Endothelial cell (in vitro differentiated cells): Measurements from ENCODE around the gene ALG2. TPM values are rescaled to one million over a fixed set of nuclear protein-coding genes. Genes with fewer than 3 reads are reported as not detected.

Experiments used
- DNase-seq: peaks from one replicate; pipeline ENCODE4 v3.0.0; 2021; ENCODE audit warnings: low spot score
- H3K27ac Mint-ChIP-seq: one replicate; pipeline ENCODE4 v1.8.0; 2021; ENCODE audit warnings: mixed read lengths, inconsistent platforms; ENCODE audit not compliant: unreplicated experiment
- H3K27me3 Mint-ChIP-seq: one replicate; pipeline ENCODE4 v1.8.0; 2021; ENCODE audit warnings: mild to moderate bottlenecking, moderate library complexity, mixed read lengths, inconsistent platforms; ENCODE audit not compliant: unreplicated experiment
- H3K36me3 Mint-ChIP-seq: one replicate; pipeline ENCODE4 v1.8.0; 2021; ENCODE audit warnings: mild to moderate bottlenecking, low read depth, mixed read lengths, inconsistent platforms; ENCODE audit not compliant: unreplicated experiment
- H3K4me1 Mint-ChIP-seq: one replicate; pipeline ENCODE4 v1.8.0; 2021; ENCODE audit warnings: mild to moderate bottlenecking, mixed read lengths, inconsistent platforms; ENCODE audit not compliant: unreplicated experiment
- H3K4me3 Mint-ChIP-seq: one replicate; pipeline ENCODE4 v1.8.0; 2021; ENCODE audit warnings: mild to moderate bottlenecking, mixed read lengths, inconsistent platforms; ENCODE audit not compliant: unreplicated experiment
- H3K9me3 Mint-ChIP-seq: one replicate; pipeline ENCODE4 v1.8.0; 2021; ENCODE audit warnings: mixed read lengths, inconsistent platforms; ENCODE audit not compliant: unreplicated experiment
- total RNA-seq: library from RNA; stranded (reverse); fragmentation: NEBNext Ultra II Directional; extraction: Animal tissue kit (Norgen Biotek cat#: 25700); gene quantifications from one replicate; pipeline ENCODE4 v1.2.1, GENCODE V29; 2021; ENCODE audit not compliant: unreplicated experiment
- TF ChIP-seq, protein P1 (sequence below): fragments of 200-600 bp; sonication (generic); IDR thresholded peaks from one replicate; pipeline ENCODE4 v1.5.0; 2021; ENCODE audit warnings: antibody characterized with exemption; ENCODE audit not compliant: unreplicated experiment

ALG2 gene
- total RNA-seq, 1 donor from 2014 or later = 28.9 TPM

- Mint-ChIP-seq H3K4me3 (no peak overlapping the region), H3K4me1 (no peaks in the 10 kb centered on the region), H3K27me3 (peaks cover 5% of the 10 kb centered on the region), H3K27ac (no peak overlapping the region), H3K9me3 (no peaks in the 10 kb centered on the region), H3K36me3 (no peaks in the 10 kb centered on the region)
- TF ChIP-seq, protein P1, sequence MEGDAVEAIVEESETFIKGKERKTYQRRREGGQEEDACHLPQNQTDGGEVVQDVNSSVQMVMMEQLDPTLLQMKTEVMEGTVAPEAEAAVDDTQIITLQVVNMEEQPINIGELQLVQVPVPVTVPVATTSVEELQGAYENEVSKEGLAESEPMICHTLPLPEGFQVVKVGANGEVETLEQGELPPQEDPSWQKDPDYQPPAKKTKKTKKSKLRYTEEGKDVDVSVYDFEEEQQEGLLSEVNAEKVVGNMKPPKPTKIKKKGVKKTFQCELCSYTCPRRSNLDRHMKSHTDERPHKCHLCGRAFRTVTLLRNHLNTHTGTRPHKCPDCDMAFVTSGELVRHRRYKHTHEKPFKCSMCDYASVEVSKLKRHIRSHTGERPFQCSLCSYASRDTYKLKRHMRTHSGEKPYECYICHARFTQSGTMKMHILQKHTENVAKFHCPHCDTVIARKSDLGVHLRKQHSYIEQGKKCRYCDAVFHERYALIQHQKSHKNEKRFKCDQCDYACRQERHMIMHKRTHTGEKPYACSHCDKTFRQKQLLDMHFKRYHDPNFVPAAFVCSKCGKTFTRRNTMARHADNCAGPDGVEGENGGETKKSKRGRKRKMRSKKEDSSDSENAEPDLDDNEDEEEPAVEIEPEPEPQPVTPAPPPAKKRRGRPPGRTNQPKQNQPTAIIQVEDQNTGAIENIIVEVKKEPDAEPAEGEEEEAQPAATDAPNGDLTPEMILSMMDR = no peak
- no peak for DNase-seq
Measured at GRCh38 chr9:99257723-99258389, 36.1 kb upstream of the ALG2 start.

DNA sequence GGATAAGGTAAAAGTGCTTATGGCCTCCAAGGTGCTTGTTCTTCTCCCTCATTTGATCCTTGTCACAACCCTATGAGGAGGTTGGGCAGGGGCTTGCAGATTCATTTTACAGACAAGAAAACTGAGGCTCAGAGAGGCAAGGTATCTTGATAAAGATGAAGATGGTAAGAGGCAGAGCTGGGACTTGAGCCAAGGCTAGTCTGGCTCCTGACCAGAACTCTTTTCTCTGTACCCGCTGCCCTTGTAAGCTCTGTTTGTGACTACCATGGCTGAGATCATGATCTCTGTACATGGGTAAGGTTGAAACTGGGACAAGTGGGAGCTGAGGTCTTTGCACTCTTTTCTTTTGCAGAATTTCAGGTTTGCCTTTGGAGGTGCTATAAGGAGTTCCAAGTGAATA lies 33.9 kb upstream of the ALG2 start:
- no peak for DNase-seq

DNA sequence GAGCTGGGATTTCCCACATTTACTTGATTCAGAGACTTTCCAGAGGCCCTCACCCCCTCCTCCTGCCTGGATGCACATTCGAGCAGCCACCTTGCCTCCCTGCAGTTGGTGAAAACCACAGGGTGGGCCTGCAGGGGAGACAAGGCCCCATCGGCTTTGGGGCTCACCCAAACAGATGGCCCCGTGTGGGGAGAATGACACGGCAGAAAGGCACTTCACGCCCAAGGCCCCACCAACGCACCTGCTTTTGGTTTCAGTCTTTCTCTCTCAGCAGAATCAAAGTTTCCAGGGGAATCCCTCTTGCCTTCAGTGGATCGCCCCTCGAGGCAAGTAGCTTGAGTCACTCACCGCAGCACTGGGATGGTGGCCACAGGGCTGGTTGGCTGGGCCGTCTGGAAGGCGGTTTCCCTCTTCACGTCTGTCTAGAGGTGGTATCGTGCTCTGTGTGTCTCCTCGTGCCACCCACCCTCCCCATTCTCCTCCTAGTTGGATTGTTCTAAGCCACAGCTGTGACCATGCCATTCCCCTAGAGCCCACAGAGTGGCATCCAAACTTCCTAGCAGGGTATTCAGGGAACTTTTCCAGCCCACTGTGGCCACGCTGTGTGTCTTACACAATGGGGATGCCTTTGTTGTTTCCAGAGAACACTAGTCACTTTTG lies 32.2 kb upstream of the ALG2 start:
- no peak for DNase-seq

More for the DNA sequence above, 33.9 kb upstream of the ALG2 start:
- no peaks in the 10 kb centered on the region for H3K36me3 Mint-ChIP-seq
- H3K9me3 Mint-ChIP-seq = no peaks in the 10 kb centered on the region
- H3K4me1 Mint-ChIP-seq = no peaks in the 10 kb centered on the region
- H3K4me3 Mint-ChIP-seq = no peak overlapping the region
- H3K27me3 Mint-ChIP-seq = peaks cover 2% of the 10 kb centered on the region
- no peak overlapping the region for H3K27ac Mint-ChIP-seq
- TF ChIP-seq, protein P1 = no peak

GRCh38 chr9:99253134-99253533 lies 31.4 kb upstream of the ALG2 start:
- no peak for DNase-seq
- no peak overlapping the region for H3K4me3 Mint-ChIP-seq
- no peak overlapping the region for H3K27ac Mint-ChIP-seq
- peaks cover 2% of the 10 kb centered on the region for H3K27me3 Mint-ChIP-seq
- H3K36me3 Mint-ChIP-seq = no peaks in the 10 kb centered on the region
- TF ChIP-seq, protein P1 = no peak
- no peaks in the 10 kb centered on the region for H3K4me1 Mint-ChIP-seq
- H3K9me3 Mint-ChIP-seq = no peaks in the 10 kb centered on the region

More for the DNA sequence above, 32.2 kb upstream of the ALG2 start:
- Mint-ChIP-seq H3K9me3 (no peaks in the 10 kb centered on the region), H3K36me3 (no peaks in the 10 kb centered on the region), H3K27me3 (peaks cover 2% of the 10 kb centered on the region), H3K4me3 (no peak overlapping the region), H3K27ac (no peak overlapping the region), H3K4me1 (no peaks in the 10 kb centered on the region)
- TF ChIP-seq, protein P1 = no peak

DNA sequence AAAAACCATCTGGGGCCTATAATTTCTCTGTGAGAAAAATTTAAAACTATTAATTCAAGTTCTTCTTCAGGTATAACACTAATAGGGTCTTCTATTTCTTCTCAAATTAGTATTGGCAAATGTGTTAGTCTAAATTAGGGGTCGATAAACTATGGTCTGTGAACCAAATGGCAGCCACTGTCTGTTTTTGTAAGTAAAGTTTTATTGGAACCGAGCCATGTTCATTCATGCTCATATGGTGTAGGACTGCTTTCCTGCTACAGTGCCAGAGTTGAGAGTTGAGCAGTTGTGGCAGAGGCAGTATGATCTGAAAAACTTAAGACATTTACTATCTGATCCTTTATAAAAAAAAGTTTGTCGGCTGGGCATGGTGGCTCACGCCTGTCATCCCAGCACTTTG lies 29.4 kb upstream of the ALG2 start:
- Mint-ChIP-seq H3K36me3 (no peaks in the 10 kb centered on the region), H3K9me3 (no peaks in the 10 kb centered on the region), H3K27ac (no peak overlapping the region), H3K27me3 (peaks cover 2% of the 10 kb centered on the region), H3K4me3 (no peak overlapping the region), H3K4me1 (no peaks in the 10 kb centered on the region)
- TF ChIP-seq, protein P1 = no peak
- no peak for DNase-seq
